ENCODE measurements around the gene ADCY2.

- no peak for TF ChIP-seq EZH2 (IDR thresholded peaks at IDR 0.05; ENCODE audit: low read length)
- TF ChIP-seq, protein P1, sequence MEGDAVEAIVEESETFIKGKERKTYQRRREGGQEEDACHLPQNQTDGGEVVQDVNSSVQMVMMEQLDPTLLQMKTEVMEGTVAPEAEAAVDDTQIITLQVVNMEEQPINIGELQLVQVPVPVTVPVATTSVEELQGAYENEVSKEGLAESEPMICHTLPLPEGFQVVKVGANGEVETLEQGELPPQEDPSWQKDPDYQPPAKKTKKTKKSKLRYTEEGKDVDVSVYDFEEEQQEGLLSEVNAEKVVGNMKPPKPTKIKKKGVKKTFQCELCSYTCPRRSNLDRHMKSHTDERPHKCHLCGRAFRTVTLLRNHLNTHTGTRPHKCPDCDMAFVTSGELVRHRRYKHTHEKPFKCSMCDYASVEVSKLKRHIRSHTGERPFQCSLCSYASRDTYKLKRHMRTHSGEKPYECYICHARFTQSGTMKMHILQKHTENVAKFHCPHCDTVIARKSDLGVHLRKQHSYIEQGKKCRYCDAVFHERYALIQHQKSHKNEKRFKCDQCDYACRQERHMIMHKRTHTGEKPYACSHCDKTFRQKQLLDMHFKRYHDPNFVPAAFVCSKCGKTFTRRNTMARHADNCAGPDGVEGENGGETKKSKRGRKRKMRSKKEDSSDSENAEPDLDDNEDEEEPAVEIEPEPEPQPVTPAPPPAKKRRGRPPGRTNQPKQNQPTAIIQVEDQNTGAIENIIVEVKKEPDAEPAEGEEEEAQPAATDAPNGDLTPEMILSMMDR (optimal IDR thresholded peaks at IDR 0.05 in 1 of 3, IDR thresholded peaks at IDR 0.05 in 1 of 3, conservative IDR thresholded peaks at IDR 0.05 in 1 of 3; ENCODE audit: extremely low read depth in 1 of 3, insufficient read depth in 2 of 3, low read length in 3 of 3), result no peak
Observed at GRCh38 chr5:7546555-7546954, 150.6 kb downstream of the ADCY2 start.

Measured in keratinocyte (primary cell).